Sigmoid colon (tissue), 4 donors: ENCODE results near the gene PDYN.

Source experiments
- CTCF ChIP-seq, 4 experiments: fragments of 450-650 bp in 3 of 4; fragments of 200-600 bp in 1 of 4; IDR thresholded peaks; one replicate each; pipeline ENCODE4 v1.5.1; 2016 to 2019; ENCODE audit warnings: antibody characterized with exemption in 4 of 4, mild to moderate bottlenecking in 3 of 4, moderate library complexity in 2 of 4
- POLR2AphosphoS5 ChIP-seq, 4 donors: sonication (generic); formaldehyde crosslinking; IDR thresholded peaks; one replicate each; pipeline ENCODE4 v1.6.1; 2017; ENCODE audit warnings: antibody characterized with exemption in 4 of 4

- TF ChIP-seq POLR2AphosphoS5 (IDR thresholded peaks at IDR 0.05), result no peak
- no peak for TF ChIP-seq CTCF (IDR thresholded peaks at IDR 0.05)
Measured at GRCh38 chr20:1944345-1945091, 49.3 kb downstream of the PDYN start.
